HG03175 (cell line): ENCODE data around the gene PTGES2.
"Not testable (repeated sequence)": the region's sequence is repeated elsewhere in the genome, so short reads cannot be mapped to it uniquely, and the experiment has no call there.

Experiments used
- ATAC-seq: cut with Tn5 transposase; IDR thresholded peaks from one replicate; pipeline ENCODE4 v1.9.1; 2021; ENCODE audit warnings: mild to moderate bottlenecking, moderate library complexity; ENCODE audit not compliant: unreplicated experiment

The PTGES2 gene

GRCh38 chr9:128139621-128140020 lies 12.1 kb upstream of the PTGES2 start:
- ATAC-seq: no peak

- no peak for ATAC-seq
Observed at GRCh38 chr9:128138001-128138400, 10.5 kb upstream of the PTGES2 start.

- ATAC-seq: no peak
Observed at GRCh38 chr9:128136816-128137793, 9.6 kb upstream of the PTGES2 start.

GRCh38 chr9:128135561-128135960 lies 8.0 kb upstream of the PTGES2 start:
- not testable (repeated sequence) for ATAC-seq

- not testable (repeated sequence) for ATAC-seq
Observed at GRCh38 chr9:128132139-128132538, 4.6 kb upstream of the PTGES2 start.

- ATAC-seq: not testable (repeated sequence)
Observed at GRCh38 chr9:128131346-128131745, 3.8 kb upstream of the PTGES2 start.

- not testable (repeated sequence) for ATAC-seq
Observed at GRCh38 chr9:128130651-128131050, 3.1 kb upstream of the PTGES2 start.

GRCh38 chr9:128129976-128130590 lies 2.6 kb upstream of the PTGES2 start:
- ATAC-seq: not testable (repeated sequence)

GRCh38 chr9:128128836-128129590 lies 1.5 kb upstream of the PTGES2 start:
- no peak for ATAC-seq

GRCh38 chr9:128127990-128128835 lies 684 bp upstream of the PTGES2 start:
- peak; percentile 72 for ATAC-seq

GRCh38 chr9:128125580-128126354 lies 1.8 kb downstream of the PTGES2 start:
- no peak for ATAC-seq

GRCh38 chr9:128124873-128125579 lies 2.5 kb downstream of the PTGES2 start:
- ATAC-seq: no peak

GRCh38 chr9:128124451-128124850 lies 3.1 kb downstream of the PTGES2 start:
- ATAC-seq: no peak

GRCh38 chr9:128123451-128124080 lies 4.0 kb downstream of the PTGES2 start:
- no peak for ATAC-seq

GRCh38 chr9:128122809-128123175 lies 4.7 kb downstream of the PTGES2 start:
- no peak for ATAC-seq

- ATAC-seq: no peak
Observed at GRCh38 chr9:128121924-128122808, 5.4 kb downstream of the PTGES2 start.

GRCh38 chr9:128121466-128121810 lies 6.1 kb downstream of the PTGES2 start:
- no peak for ATAC-seq
